Mammary epithelial cell (primary cell): Measurements from ENCODE around the gene STK26.

ENCODE experiments used
- EZH2 ChIP-seq: IDR thresholded peaks from 2 replicates; pipeline ENCODE4 v1.6.1; 2012; ENCODE audit warnings: low read length, inconsistent platforms, borderline replicate concordance
- TF ChIP-seq, protein P1 (sequence below), 2 donors: IDR thresholded peaks in 1 of 2; conservative IDR thresholded peaks in 1 of 2; 2 replicates each; pipeline ENCODE4 v1.5.1; 2011 to 2012; ENCODE audit warnings: inconsistent platforms in 2 of 2, low read length in 2 of 2, mild to moderate bottlenecking in 2 of 2, control low read depth in 1 of 2, low read depth in 1 of 2; ENCODE audit not compliant: insufficient read depth in 1 of 2; ENCODE audit errors: extremely low read depth in 1 of 2

DNA sequence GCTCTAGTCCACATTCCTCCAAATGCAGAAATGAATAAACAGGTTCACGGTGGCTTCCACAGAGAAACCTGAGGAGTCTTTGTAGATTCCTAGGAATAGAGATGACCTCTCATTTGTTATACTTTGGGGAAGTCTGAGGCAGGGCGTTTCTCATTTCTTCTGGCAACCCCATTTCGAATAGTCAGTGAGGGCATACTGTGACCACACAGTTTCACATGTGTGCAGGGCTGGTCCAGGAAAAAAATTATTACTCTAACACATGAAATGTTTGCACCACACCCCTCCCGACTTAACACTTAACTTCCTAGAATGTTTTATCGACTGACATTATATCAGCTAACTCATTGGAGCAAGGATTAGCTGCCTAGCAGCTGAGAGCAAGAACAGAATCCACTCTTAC, 92.7 kb downstream of the STK26 start:
- no peak for TF ChIP-seq EZH2
- TF ChIP-seq, protein P1, sequence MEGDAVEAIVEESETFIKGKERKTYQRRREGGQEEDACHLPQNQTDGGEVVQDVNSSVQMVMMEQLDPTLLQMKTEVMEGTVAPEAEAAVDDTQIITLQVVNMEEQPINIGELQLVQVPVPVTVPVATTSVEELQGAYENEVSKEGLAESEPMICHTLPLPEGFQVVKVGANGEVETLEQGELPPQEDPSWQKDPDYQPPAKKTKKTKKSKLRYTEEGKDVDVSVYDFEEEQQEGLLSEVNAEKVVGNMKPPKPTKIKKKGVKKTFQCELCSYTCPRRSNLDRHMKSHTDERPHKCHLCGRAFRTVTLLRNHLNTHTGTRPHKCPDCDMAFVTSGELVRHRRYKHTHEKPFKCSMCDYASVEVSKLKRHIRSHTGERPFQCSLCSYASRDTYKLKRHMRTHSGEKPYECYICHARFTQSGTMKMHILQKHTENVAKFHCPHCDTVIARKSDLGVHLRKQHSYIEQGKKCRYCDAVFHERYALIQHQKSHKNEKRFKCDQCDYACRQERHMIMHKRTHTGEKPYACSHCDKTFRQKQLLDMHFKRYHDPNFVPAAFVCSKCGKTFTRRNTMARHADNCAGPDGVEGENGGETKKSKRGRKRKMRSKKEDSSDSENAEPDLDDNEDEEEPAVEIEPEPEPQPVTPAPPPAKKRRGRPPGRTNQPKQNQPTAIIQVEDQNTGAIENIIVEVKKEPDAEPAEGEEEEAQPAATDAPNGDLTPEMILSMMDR (conservative IDR thresholded peaks at IDR 0.05 in 1 of 2, IDR thresholded peaks at IDR 0.05 in 1 of 2; ENCODE audit: extremely low read depth in 1 of 2, insufficient read depth in 1 of 2, low read depth in 1 of 2, low read length in 2 of 2) = no peak
